ENCODE results near the gene ERBB4.

Gene ERBB4

GRCh38 chr2:211473116-211473515 is 1065.5 kb downstream of the ERBB4 start:
- H3K27ac ChIP-seq: no peak overlapping the region
- no peak for TF ChIP-seq CTCF (conservative IDR thresholded peaks at IDR 0.05)

- no peak for TF ChIP-seq CTCF (conservative IDR thresholded peaks at IDR 0.05)
- H3K27ac ChIP-seq: no peak overlapping the region
These were observed 1068.9 kb downstream of the ERBB4 start for GRCh38 chr2:211469664-211470059.

- H3K27ac ChIP-seq: no peak overlapping the region
- no peak for TF ChIP-seq CTCF (conservative IDR thresholded peaks at IDR 0.05)
These were observed 1069.5 kb downstream of the ERBB4 start for GRCh38 chr2:211468877-211469663.

- no peak for TF ChIP-seq CTCF (conservative IDR thresholded peaks at IDR 0.05)
- H3K27ac ChIP-seq: no peak overlapping the region
These were observed 1070.4 kb downstream of the ERBB4 start for GRCh38 chr2:211468217-211468616.

- no peak overlapping the region for H3K27ac ChIP-seq
- TF ChIP-seq CTCF (conservative IDR thresholded peaks at IDR 0.05): no peak
These were observed 1075.2 kb downstream of the ERBB4 start for GRCh38 chr2:211463397-211463796.

- no peak for TF ChIP-seq CTCF (conservative IDR thresholded peaks at IDR 0.05)
- no peak overlapping the region for H3K27ac ChIP-seq
These were observed 1079.6 kb downstream of the ERBB4 start for GRCh38 chr2:211458974-211459373.

GRCh38 chr2:211457325-211457724 is 1081.3 kb downstream of the ERBB4 start:
- no peak for TF ChIP-seq CTCF (conservative IDR thresholded peaks at IDR 0.05)
- no peak overlapping the region for H3K27ac ChIP-seq

Data from VCaP (cell line).